Measurements from ENCODE around the gene MFSD6L.
"Not testable (repeated sequence)": the region's sequence is repeated elsewhere in the genome, so short reads cannot be mapped to it uniquely, and the experiment has no call there.

Gene MFSD6L

DNA sequence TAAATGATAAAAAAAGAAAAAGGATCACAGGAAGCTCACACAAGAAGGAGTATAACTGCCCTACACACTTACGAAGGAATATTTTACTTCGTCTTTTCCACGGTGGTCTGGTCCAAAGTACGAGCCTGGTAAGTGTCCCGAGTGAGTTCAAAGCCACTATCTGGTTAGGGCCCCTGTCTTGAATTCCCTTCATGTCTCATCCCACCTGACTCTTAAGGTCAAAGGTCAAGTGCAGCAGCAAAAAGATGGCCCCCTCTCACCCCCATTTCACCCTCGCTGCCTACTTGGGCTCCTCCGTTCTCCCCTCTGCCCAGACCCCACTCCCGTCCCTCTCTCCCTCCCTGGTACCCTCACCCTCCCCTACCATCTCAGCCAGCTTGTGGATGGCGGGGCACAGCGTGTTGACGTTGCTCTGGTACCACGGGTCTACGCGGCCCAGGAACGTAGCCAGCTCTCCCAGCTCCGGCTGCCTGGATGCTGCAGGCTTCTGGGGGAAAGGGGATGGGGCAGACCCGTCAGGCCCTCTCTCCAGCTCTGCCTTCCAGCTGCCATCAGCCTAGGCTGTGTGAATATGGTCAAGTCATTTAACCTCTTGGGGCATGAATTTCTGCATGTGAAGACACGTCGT, 27.8 kb upstream of the MFSD6L start:
- DNase-seq (ENCODE audit: low read depth in 3 of 3) = no peak

- DNase-seq (ENCODE audit: low read depth in 3 of 3) = no peak
Measured at GRCh38 chr17:8825802-8826201, 26.6 kb upstream of the MFSD6L start.

GRCh38 chr17:8823279-8823678, 24.1 kb upstream of the MFSD6L start:
- DNase-seq (ENCODE audit: low read depth in 3 of 3) = no peak

GRCh38 chr17:8822401-8823035, 23.4 kb upstream of the MFSD6L start:
- no peak for DNase-seq (ENCODE audit: low read depth in 3 of 3)

DNA sequence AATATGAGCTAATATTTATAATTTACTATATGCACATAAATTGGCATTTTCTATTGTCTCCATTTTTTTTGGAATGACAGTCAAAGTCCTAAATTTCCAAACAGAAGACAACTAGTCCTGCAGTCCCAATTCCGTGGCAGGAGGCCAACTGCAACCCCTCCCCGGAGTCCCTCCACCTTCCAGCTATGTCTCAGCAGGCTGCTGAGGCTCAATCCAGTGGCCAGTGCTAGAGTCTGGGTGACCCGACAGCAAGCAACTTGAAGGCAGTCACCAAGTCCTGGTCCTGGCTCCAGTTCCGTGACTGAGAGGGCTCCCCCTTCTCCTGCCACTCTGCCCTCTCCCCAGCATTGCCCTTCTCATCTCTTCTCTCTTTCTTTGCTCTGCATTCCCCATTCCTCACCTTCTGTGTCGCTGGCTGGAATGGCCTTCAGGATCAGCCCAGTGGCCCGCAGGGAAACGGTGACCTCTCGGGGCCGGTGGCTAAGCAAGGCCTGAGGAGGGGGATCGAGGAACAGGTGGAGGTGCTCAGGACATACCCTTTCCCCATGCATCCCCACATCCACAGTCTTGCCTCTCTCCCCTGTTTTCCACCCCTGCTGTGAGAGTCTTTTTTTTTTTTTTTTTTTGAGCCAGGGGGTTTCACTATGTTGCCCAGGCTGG, 22.4 kb upstream of the MFSD6L start:
- no peak for DNase-seq (ENCODE audit: low read depth in 3 of 3)

DNA sequence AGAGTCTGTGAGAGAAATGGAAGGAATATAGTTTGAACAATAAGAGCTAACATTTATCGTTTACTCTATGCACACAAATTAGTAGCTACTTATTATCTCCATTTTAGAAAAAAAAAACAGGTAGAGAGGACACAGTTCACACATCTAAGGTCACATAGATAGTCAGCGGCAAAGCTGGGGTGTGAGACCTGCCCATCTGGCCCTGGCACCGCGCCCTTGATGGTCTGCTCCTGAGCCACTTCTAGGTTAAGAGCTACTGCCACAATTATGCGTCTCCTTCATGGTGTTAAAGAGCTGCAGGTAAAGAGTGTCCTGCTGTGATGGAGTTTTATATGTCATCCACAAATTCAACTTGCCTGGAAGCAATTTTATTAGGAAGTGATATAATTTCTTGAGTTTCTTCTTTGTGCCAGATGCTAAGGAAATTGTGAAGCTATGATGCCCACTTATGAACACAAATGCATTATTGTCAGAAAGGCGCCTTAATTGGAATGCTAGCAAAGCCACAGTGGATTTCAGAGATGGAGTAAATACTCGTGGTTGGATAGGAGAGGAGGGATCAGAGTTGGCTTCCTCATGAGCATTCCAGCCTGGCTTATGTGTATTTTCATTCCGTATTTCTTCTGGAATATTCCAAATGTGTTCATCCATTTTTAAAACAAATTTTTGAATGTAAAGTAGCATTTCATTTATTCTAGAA, 21.3 kb upstream of the MFSD6L start:
- DNase-seq (ENCODE audit: low read depth in 3 of 3) = no peak

GRCh38 chr17:8818654-8819330, 19.6 kb upstream of the MFSD6L start:
- DNase-seq (ENCODE audit: low read depth in 3 of 3) = no peak

GRCh38 chr17:8818047-8818446, 18.9 kb upstream of the MFSD6L start:
- DNase-seq (ENCODE audit: low read depth in 3 of 3) = no peak

DNA sequence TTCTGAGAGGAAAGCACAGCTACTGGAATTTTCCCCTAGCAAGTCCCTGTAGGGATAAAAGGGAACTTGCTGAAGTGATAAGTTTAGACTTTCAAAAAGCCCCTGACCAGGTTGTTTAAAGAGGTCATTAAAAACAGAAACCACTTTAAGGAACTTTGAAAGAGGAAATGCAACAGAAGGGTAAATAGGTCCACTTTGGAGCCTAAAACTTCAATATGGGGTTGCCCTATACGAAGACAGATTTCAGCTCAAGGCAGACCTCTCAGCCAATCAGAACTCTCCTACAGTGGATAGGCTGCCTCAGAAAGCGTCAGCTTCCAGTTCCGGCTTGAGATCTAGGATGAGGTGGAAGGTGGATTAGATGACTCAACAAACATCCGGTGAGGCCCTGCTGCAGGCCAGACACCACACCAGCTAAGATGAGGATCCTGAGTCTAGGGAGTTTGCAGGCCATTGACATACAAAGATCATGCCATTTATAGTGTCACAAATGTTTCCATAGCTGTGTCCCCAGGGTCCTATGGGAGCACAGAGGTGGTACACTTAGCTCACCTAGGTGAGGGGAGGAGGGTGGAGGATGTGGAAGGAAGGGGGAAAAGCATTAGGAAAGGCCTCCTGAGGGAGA, 7.9 kb upstream of the MFSD6L start:
- no peak for DNase-seq (ENCODE audit: low read depth in 3 of 3)

GRCh38 chr17:8806253-8806925, 7.2 kb upstream of the MFSD6L start:
- DNase-seq (ENCODE audit: low read depth in 3 of 3) = no peak

- DNase-seq (ENCODE audit: low read depth in 3 of 3) = not testable (repeated sequence)
Measured at GRCh38 chr17:8805396-8805795, 6.2 kb upstream of the MFSD6L start.

DNA sequence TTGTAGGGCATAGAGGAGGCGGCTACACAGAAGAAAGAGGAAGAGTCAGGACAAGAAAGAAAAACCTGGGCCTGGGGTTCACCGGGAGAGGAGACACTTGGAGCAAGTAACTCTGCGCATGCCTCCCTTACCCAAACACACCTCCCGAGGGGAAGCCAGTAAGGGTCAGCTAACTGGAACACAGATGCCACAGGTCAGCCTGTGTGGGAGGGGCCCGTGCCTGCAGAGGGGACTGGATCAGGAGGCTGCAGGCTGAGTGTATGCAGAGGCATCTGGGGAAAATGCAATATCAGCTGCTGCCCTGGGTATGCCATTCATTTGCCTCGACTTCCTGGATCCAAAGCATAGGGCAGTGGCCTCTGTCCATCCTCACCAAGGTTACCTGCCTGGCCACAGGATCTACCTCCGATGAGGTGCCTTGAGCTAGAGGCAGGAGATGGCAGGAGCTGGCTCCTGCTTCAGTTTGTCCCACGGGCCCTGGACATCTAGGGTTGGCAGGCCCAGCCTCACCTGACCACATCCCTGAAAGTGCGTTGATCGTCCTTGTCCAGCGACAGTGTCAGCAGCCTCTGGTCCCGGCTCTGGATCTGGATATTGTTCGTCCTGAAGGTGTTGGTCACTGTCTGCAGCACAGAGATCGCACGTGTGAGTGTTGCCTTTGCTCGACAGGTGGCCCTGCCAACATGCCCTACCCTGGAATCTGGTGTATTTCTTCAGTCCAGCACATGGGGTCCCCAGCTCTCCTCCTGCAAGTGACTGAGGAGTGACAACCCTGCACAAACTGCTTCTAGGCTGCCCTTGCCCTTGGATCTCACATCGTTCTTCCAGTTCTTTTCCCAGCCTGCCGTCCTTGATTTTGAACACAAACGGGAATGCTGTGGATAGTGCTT, 4.6 kb upstream of the MFSD6L start:
- no peak for DNase-seq (ENCODE audit: low read depth in 3 of 3)

GRCh38 chr17:8801135-8801840, 2.1 kb upstream of the MFSD6L start:
- no peak for DNase-seq (ENCODE audit: low read depth in 3 of 3)

DNA sequence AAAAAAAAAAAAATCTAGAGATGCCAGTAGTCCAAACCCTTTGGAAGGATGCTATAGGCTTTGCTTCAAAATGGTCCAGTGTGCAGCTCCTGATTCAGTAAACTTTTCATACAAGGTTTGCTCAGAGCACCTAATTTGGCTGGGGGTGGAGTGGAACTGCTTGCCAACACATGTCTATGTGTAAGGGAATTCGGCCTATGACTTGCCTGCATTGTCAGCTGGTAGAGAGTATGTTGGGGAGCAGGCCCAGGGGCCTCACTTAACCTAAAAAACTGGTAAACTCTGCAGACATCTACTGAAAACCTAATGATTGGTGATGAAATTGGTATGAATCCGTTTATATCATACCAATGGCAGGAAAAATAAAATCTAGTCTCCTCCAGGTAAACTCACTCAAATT, 1.5 kb upstream of the MFSD6L start:
- no peak for DNase-seq (ENCODE audit: low read depth in 3 of 3)

DNA sequence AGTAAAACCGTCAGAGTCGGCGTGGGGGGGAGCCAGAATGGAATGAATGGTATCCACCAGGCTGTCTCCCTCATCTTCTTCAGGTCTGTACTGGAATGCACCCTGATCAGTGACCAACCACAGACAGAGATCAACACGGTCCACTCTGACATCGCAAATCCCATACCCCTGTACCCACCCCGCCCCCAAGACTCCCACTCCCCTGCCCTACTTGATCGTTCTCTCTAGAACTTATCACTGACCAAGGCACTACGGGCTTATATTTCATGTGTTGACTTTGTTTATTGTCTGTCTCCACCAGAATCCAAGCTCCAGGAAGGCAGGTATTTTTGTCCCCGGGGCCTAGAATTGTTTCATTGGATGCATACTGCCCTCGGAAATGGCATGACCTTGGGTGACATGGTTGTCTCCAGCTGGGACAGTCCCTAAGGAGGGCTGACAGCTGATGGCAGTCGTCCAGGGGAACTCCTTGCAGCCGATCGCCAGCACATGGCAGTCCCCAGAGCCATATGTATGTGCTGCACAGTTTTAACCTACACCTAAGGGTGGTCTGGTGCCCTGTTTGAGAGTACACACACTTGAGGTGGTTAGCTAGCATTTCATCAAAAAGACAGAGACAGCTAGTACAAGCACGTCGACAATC, 526 bp upstream of the MFSD6L start:
- DNase-seq (ENCODE audit: low read depth in 3 of 3) = no peak

- DNase-seq (ENCODE audit: low read depth in 3 of 3) = no peak
Measured at GRCh38 chr17:8798176-8798845, 854 bp downstream of the MFSD6L start.

GRCh38 chr17:8797621-8798175, 1.5 kb downstream of the MFSD6L start:
- no peak for DNase-seq (ENCODE audit: low read depth in 3 of 3)

DNA sequence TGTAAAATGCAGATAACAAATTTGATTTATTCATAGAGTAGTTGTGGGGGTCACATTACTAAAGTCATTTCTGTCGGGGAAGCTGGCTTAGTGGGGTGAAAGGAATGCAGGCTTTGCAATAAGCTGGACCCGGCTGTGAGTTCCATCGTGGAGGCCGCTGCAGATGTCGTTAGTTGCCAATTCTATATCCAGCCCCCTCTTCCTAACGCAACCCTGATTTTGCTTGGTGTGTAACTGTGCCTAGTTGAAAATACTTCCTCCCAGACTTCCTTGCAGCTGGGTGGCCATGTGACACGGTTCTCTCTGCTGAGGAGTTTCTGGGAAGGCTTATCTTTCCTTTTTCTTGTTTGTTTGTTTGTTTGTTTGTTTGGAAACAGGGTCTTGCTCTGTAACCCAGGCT, 4.5 kb downstream of the MFSD6L start:
- no peak for DNase-seq (ENCODE audit: low read depth in 3 of 3)

All from stimulated activated CD4-positive, alpha-beta T cell treated with anti-CD3 and anti-CD28 coated beads, TNF-alpha, amount 100 ng/mL, for 48 hours (primary cell).